Endothelial cell of umbilical vein (primary cell): ENCODE data around the gene THUMPD3.
A peak's percentile ranks its signal among the peaks of the same experiment; 100 is the strongest.

Source experiments
- EZH2 ChIP-seq: IDR thresholded peaks from 2 replicates; pipeline ENCODE4 v1.6.1; 2012; ENCODE audit warnings: borderline replicate concordance, low read depth, mild to moderate bottlenecking, moderate library complexity, low read length, inconsistent platforms; ENCODE audit not compliant: severe bottlenecking
- POLR2A ChIP-seq: IDR thresholded peaks from 2 replicates; pipeline ENCODE4 v1.6.1; 2012; ENCODE audit warnings: low read depth, mild to moderate bottlenecking, control low read depth, low read length
- POLR2AphosphoS5 ChIP-seq: IDR thresholded peaks from 2 replicates; pipeline ENCODE4 v1.6.1; 2012; ENCODE audit warnings: low read depth, mild to moderate bottlenecking, control low read depth, low read length, moderate library complexity; ENCODE audit not compliant: insufficient read depth
- TF ChIP-seq, protein P1 (sequence below), 2 donors: IDR thresholded peaks; 1 replicate in 1 of 2; 2 replicates in 1 of 2; pipeline ENCODE4 v1.5.1; 2011; ENCODE audit warnings: low read length in 2 of 2, mild to moderate bottlenecking in 2 of 2, moderate library complexity in 2 of 2, control low read depth in 1 of 2, inconsistent platforms in 1 of 2, low read depth in 1 of 2; ENCODE audit not compliant: insufficient read depth in 1 of 2; ENCODE audit errors: extremely low read depth in 1 of 2
- TF ChIP-seq, protein P2 (sequence below): IDR thresholded peaks from 2 replicates; pipeline ENCODE4 v1.6.1; 2011; ENCODE audit not compliant: insufficient read depth, insufficient read length

GRCh38 chr3:9395570-9396300 lies 32.9 kb downstream of the THUMPD3 start:
- peak; percentile 12 for TF ChIP-seq POLR2AphosphoS5
- TF ChIP-seq, protein P1, sequence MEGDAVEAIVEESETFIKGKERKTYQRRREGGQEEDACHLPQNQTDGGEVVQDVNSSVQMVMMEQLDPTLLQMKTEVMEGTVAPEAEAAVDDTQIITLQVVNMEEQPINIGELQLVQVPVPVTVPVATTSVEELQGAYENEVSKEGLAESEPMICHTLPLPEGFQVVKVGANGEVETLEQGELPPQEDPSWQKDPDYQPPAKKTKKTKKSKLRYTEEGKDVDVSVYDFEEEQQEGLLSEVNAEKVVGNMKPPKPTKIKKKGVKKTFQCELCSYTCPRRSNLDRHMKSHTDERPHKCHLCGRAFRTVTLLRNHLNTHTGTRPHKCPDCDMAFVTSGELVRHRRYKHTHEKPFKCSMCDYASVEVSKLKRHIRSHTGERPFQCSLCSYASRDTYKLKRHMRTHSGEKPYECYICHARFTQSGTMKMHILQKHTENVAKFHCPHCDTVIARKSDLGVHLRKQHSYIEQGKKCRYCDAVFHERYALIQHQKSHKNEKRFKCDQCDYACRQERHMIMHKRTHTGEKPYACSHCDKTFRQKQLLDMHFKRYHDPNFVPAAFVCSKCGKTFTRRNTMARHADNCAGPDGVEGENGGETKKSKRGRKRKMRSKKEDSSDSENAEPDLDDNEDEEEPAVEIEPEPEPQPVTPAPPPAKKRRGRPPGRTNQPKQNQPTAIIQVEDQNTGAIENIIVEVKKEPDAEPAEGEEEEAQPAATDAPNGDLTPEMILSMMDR (IDR thresholded peaks at IDR 0.05; ENCODE audit: extremely low read depth in 1 of 2, insufficient read depth in 1 of 2, low read depth in 1 of 2, low read length in 2 of 2), result no peak
- TF ChIP-seq POLR2A, result peak; percentile 35
- TF ChIP-seq, protein P2, sequence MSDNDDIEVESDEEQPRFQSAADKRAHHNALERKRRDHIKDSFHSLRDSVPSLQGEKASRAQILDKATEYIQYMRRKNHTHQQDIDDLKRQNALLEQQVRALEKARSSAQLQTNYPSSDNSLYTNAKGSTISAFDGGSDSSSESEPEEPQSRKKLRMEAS, result no peak
- TF ChIP-seq EZH2, result no peak
